PC-9 (cell line): ENCODE results near the gene MRRF. TPM values are rescaled to one million over a fixed set of nuclear protein-coding genes. Genes with fewer than 3 reads are reported as not detected.
A peak's percentile ranks its signal among the peaks of the same experiment; 100 is the strongest.

Experiments used
- BruUV-seq: library from RNA; stranded (reverse); fragments of 400-500 nt; replicated peaks from 2 replicates; lab custom pipeline; 2021; lab: Mats Ljungman, UMichigan
- CTCF ChIA-PET: fragments of 300-600 bp; sonication (Branson Sonifier 250); formaldehyde crosslinking; loops from one replicate; lab custom pipeline; 2022; ENCODE audit warnings: antibody characterized with exemption; lab: Charles Lee
- POLR2A ChIA-PET: fragments of 300-600 bp; sonication (Branson Sonifier 250); formaldehyde crosslinking; loops from one replicate; lab custom pipeline; 2022; ENCODE audit warnings: antibody characterized with exemption; ENCODE audit not compliant: unreplicated experiment; lab: Charles Lee
- DNase-seq, 2 experiments: peaks; one replicate each; pipeline versions ENCODE4 v3.0.0 to v3.0.0-alpha.2; 2015 to 2022; ENCODE audit warnings: mixed read lengths in 1 of 2
- H2AFZ ChIP-seq: fragments of 200-600 bp; sonication (generic); 2 replicates; pipeline ENCODE4 v1.8.1; 2017; ENCODE audit warnings: antibody characterized with exemption
- H3F3A ChIP-seq: fragments of 200-600 bp; sonication (generic); 2 replicates; pipeline ENCODE4 v1.8.1; 2017; ENCODE audit warnings: antibody characterized with exemption, mild to moderate bottlenecking, low read depth; ENCODE audit not compliant: insufficient read depth
- H3K27ac ChIP-seq: fragments of 200-600 bp; sonication (generic); 2 replicates; pipeline ENCODE4 v1.6.1; 2016; ENCODE audit warnings: mixed run types
- H3K27me3 ChIP-seq: fragments of 200-600 bp; sonication (generic); 2 replicates; pipeline ENCODE4 v1.6.1; 2016; ENCODE audit warnings: low read depth, mixed run types; ENCODE audit not compliant: insufficient read depth
- H3K36me3 ChIP-seq: fragments of 200-600 bp; sonication (generic); 2 replicates; pipeline ENCODE4 v1.6.1; 2016; ENCODE audit warnings: low read depth, mixed run types
- H3K4me1 ChIP-seq: fragments of 200-600 bp; sonication (generic); replicated peaks from 2 replicates; pipeline ENCODE4 v1.6.1; 2016; ENCODE audit warnings: mixed run types; ENCODE audit not compliant: insufficient read depth
- H3K4me2 ChIP-seq: fragments of 200-600 bp; sonication (generic); 2 replicates; pipeline ENCODE4 v1.6.1; 2017; ENCODE audit warnings: mixed run types
- H3K4me3 ChIP-seq: fragments of 200-600 bp; sonication (generic); 2 replicates; pipeline ENCODE4 v1.6.1; 2016; ENCODE audit warnings: mixed run types
- H3K79me2 ChIP-seq: fragments of 200-600 bp; sonication (generic); 2 replicates; pipeline ENCODE4 v1.6.1; 2017; ENCODE audit warnings: low read depth, mixed run types
- H3K9me2 ChIP-seq: fragments of 200-600 bp; sonication (generic); 2 replicates; pipeline ENCODE4 v1.8.1; 2017; ENCODE audit warnings: mild to moderate bottlenecking; ENCODE audit not compliant: insufficient read depth
- H3K9me3 ChIP-seq: fragments of 200-600 bp; sonication (generic); 2 replicates; pipeline ENCODE4 v1.8.1; 2016; ENCODE audit warnings: low read depth; ENCODE audit not compliant: insufficient read depth
- H4K20me1 ChIP-seq: fragments of 200-600 bp; sonication (generic); 2 replicates; pipeline ENCODE4 v1.8.1; 2017; ENCODE audit not compliant: insufficient read depth
- EZH2 ChIP-seq: fragments of 200-600 bp; sonication (generic); IDR thresholded peaks from 2 replicates; pipeline ENCODE4 v1.8.0; 2017; ENCODE audit warnings: antibody characterized with exemption, low read depth
- intact Hi-C: fragments of 100-400 bp; cut with micrococcal nuclease; formaldehyde crosslinking; loops from one replicate; pipeline ENCODE4 v1.10.0; 2022; ENCODE audit not compliant: unreplicated experiment
- total RNA-seq: library from RNA; stranded (reverse); gene quantifications from 2 replicates; pipeline ENCODE4 v1.2.3, GENCODE V29; 2021
- TF ChIP-seq, protein P1 (sequence below): fragments of 200-600 bp; sonication (generic); conservative IDR thresholded peaks from 2 replicates; pipeline ENCODE4 v1.6.1; 2017; ENCODE audit warnings: mixed run types, antibody characterized with exemption, mild to moderate bottlenecking, moderate library complexity

Gene MRRF
- total RNA-seq, 1 experiment from 2014 or later, result 79.5 TPM

DNA sequence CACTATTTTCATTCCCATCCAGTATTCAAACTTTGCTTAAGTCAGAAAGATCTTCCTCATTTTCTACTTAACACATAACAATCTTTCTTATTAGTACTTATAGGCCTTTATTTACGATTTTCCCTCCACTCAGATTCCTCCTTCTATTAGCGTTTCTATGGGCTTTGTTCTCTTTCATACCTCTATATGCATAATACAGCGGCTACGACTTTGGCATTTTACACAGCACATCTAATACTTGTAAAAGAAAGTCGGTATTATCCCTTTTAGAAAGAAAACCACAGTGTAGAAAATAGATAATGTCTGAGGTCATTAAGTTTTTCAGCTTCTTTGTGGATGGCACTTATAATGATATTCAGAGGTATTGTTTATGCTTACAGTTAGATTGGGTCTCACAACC lies 8.5 kb upstream of the MRRF start:
- peaks cover 4% of the 10 kb centered on the region; the same call in 1 of the 2 replicates for H4K20me1 ChIP-seq
- no peak overlapping the region for H3K4me3 ChIP-seq
- H3K79me2 ChIP-seq, result no peaks in the 10 kb centered on the region
- peaks cover 9% of the 10 kb centered on the region; the same call in 1 of the 2 replicates for H3K36me3 ChIP-seq
- no peak overlapping the region for H3K27ac ChIP-seq
- no peak for DNase-seq
- H3K27me3 ChIP-seq, result no peaks in the 10 kb centered on the region
- no peaks in the 10 kb centered on the region for H3K9me2 ChIP-seq
- H3K4me2 ChIP-seq, result no peak overlapping the region
- H3K9me3 ChIP-seq, result no peaks in the 10 kb centered on the region
- ChIA-PET POLR2A (no interaction called here), CTCF (no interaction called here)
- no TSS peak for BruUV-seq
- no peak for TF ChIP-seq EZH2
- TF ChIP-seq, protein P1, sequence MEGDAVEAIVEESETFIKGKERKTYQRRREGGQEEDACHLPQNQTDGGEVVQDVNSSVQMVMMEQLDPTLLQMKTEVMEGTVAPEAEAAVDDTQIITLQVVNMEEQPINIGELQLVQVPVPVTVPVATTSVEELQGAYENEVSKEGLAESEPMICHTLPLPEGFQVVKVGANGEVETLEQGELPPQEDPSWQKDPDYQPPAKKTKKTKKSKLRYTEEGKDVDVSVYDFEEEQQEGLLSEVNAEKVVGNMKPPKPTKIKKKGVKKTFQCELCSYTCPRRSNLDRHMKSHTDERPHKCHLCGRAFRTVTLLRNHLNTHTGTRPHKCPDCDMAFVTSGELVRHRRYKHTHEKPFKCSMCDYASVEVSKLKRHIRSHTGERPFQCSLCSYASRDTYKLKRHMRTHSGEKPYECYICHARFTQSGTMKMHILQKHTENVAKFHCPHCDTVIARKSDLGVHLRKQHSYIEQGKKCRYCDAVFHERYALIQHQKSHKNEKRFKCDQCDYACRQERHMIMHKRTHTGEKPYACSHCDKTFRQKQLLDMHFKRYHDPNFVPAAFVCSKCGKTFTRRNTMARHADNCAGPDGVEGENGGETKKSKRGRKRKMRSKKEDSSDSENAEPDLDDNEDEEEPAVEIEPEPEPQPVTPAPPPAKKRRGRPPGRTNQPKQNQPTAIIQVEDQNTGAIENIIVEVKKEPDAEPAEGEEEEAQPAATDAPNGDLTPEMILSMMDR, result no peak
- intact Hi-C loops, result no loop called here
- no peak overlapping the region for H2AFZ ChIP-seq
- H3K4me1 ChIP-seq, result no peaks in the 10 kb centered on the region
- no peaks in the 10 kb centered on the region for H3F3A ChIP-seq

DNA sequence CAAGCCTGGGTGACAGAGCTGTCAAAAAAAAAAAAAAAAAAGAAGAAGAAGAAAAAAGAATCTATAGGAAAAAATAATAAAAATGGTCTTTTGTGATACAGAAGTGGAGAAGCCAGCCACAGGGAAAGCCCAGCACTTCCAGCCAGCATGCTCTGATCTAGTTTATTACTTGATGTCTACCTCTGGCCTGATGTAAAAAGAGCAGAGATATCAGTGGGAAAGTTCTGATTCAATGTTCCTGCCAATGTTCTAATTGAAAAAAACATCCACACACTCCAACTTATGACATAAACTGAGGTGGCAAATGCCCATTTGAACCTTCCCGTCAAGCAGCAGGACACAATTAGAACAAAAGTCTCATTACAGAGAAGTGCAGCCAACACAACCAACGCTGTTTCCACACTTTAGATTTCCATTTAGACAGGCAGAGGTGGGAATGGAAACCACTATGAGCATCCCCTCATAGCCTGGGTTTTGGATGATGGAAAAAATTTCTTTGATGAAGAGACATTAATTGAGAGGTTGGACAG lies 5.7 kb upstream of the MRRF start:
- BruUV-seq, result no TSS peak
- H3K27ac ChIP-seq, result no peak overlapping the region
- no peak for DNase-seq
- no peaks in the 10 kb centered on the region for H3K9me3 ChIP-seq
- H3K4me3 ChIP-seq, result no peak overlapping the region
- CTCF ChIA-PET, result no interaction called here
- 0 out of 2 replicates have a peak, but pooled peaks cover 4% of the 10 kb centered on the region for H4K20me1 ChIP-seq
- H2AFZ ChIP-seq, result no peak overlapping the region
- no peaks in the 10 kb centered on the region for H3K27me3 ChIP-seq
- peaks cover 10% of the 10 kb centered on the region for H3K4me1 ChIP-seq
- H3K4me2 ChIP-seq, result no peak overlapping the region
- POLR2A ChIA-PET, result no interaction called here
- 0 out of 2 replicates have a peak, but pooled peaks cover 4% of the 10 kb centered on the region for H3K36me3 ChIP-seq
- intact Hi-C loops, result no loop called here
- TF ChIP-seq, protein P1, result no peak
- no peak for TF ChIP-seq EZH2
- no peaks in the 10 kb centered on the region for H3K9me2 ChIP-seq
- peaks cover 2% of the 10 kb centered on the region; the same call in 1 of the 2 replicates for H3F3A ChIP-seq
- peaks cover 18% of the 10 kb centered on the region for H3K79me2 ChIP-seq

DNA sequence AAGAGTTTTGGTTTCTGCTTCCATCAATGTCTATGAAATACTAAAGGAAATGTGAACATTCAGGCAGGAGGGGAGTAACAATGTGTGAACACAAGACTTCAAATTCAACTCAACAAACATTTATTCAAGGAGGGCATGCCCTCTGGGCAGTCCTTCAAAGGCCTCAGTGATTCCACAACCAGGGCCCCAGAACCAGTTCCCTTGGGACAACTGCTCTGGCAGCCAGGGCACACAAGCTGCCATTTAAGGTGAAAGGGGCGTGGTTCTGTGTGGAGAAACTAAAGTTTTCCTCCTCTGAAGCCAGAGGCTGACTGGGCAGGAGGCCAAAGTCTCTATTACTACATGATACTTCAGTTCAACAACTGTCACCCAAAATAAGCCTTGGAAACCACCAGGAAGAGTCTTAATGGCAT lies 3.2 kb upstream of the MRRF start:
- DNase-seq, result peak; percentile 37 to 51
- Histone ChIP-seq H3K4me3 (no peak overlapping the region), H3K79me2 (peaks cover 36% of the 10 kb centered on the region), H3K27me3 (no peaks in the 10 kb centered on the region), H4K20me1 (no peaks in the 10 kb centered on the region), H2AFZ (no peak overlapping the region), H3K36me3 (0 out of 2 replicates have a peak, but pooled peaks cover 4% of the 10 kb centered on the region), H3K9me2 (no peaks in the 10 kb centered on the region), H3K4me2 (no peak overlapping the region), H3K27ac (no peak overlapping the region), H3K9me3 (no peaks in the 10 kb centered on the region), H3K4me1 (peaks cover 18% of the 10 kb centered on the region), H3F3A (peaks cover 13% of the 10 kb centered on the region; the same call in 1 of the 2 replicates)
- BruUV-seq, result no TSS peak
- ChIA-PET CTCF (no interaction called here), POLR2A (no interaction called here)
- TF ChIP-seq, protein P1, result no peak
- no peak for TF ChIP-seq EZH2
- intact Hi-C loops, result no loop called here
